GM23248 (cell line): ENCODE measurements around the gene SDC3. TPM values are rescaled to one million over a fixed set of nuclear protein-coding genes. Genes with fewer than 3 reads are reported as not detected.

ENCODE experiments used
- DNase-seq: peaks from one replicate; pipeline ENCODE4 v3.0.0-alpha.2; 2015
- H2AFZ ChIP-seq: fragments of 200-600 bp; sonication (generic); 2 replicates; pipeline ENCODE4 v1.6.1; 2016; ENCODE audit warnings: antibody characterized with exemption
- H3F3A ChIP-seq: fragments of 200-600 bp; sonication (generic); 2 replicates; pipeline ENCODE4 v1.6.1; 2016; ENCODE audit warnings: mild to moderate bottlenecking, antibody characterized with exemption, mixed run types; ENCODE audit not compliant: insufficient read depth
- H3K27ac ChIP-seq: fragments of 200-600 bp; sonication (generic); 2 replicates; pipeline ENCODE4 v1.5.1; 2016; ENCODE audit warnings: mild to moderate bottlenecking
- H3K27me3 ChIP-seq: fragments of 200-600 bp; sonication (generic); replicated peaks from 2 replicates; pipeline ENCODE4 v1.6.1; 2016; ENCODE audit warnings: mild to moderate bottlenecking; ENCODE audit not compliant: insufficient read depth
- H3K36me3 ChIP-seq: fragments of 200-600 bp; sonication (generic); 2 replicates; pipeline ENCODE4 v1.6.1; 2016; ENCODE audit warnings: low read depth, mild to moderate bottlenecking
- H3K4me1 ChIP-seq: fragments of 200-600 bp; sonication (generic); 2 replicates; pipeline ENCODE4 v1.6.1; 2016; ENCODE audit warnings: mild to moderate bottlenecking; ENCODE audit not compliant: insufficient read depth
- H3K4me2 ChIP-seq: fragments of 200-600 bp; sonication (generic); one replicate; pipeline ENCODE4 v1.6.1; 2016; ENCODE audit warnings: mild to moderate bottlenecking; ENCODE audit not compliant: unreplicated experiment
- H3K4me3 ChIP-seq: fragments of 200-600 bp; sonication (generic); 2 replicates; pipeline ENCODE4 v1.5.1; 2016; ENCODE audit warnings: mild to moderate bottlenecking
- H3K79me2 ChIP-seq: fragments of 200-600 bp; sonication (generic); 2 replicates; pipeline ENCODE4 v1.6.1; 2016; ENCODE audit warnings: mild to moderate bottlenecking; ENCODE audit not compliant: insufficient read depth
- H3K9ac ChIP-seq: fragments of 200-600 bp; sonication (generic); 2 replicates; pipeline ENCODE4 v1.6.1; 2016; ENCODE audit warnings: mild to moderate bottlenecking
- H3K9me2 ChIP-seq: fragments of 200-600 bp; sonication (generic); 2 replicates; pipeline ENCODE4 v1.6.1; 2016; ENCODE audit warnings: mixed run types, mild to moderate bottlenecking, moderate library complexity; ENCODE audit not compliant: insufficient read depth
- H3K9me3 ChIP-seq: fragments of 200-600 bp; sonication (generic); one replicate; pipeline ENCODE4 v1.6.1; 2017; ENCODE audit warnings: low read depth
- H4K20me1 ChIP-seq: fragments of 200-600 bp; sonication (generic); 2 replicates; pipeline ENCODE4 v1.6.0; 2016; ENCODE audit not compliant: insufficient read depth
- EZH2 ChIP-seq: fragments of 200-600 bp; sonication (generic); IDR thresholded peaks from 2 replicates; pipeline ENCODE4 v1.6.1; 2018; ENCODE audit warnings: antibody characterized with exemption, mild to moderate bottlenecking; ENCODE audit not compliant: insufficient read depth, poor library complexity, severe bottlenecking
- EZH2phosphoT487 ChIP-seq: fragments of 200-600 bp; sonication (generic); IDR thresholded peaks from 2 replicates; pipeline ENCODE4 v1.6.1; 2018; ENCODE audit warnings: antibody characterized with exemption, moderate library complexity, mild to moderate bottlenecking, low read depth; ENCODE audit not compliant: insufficient read depth
- WGBS, 2 experiments: methylation state at CpG; one replicate each; pipeline ENCODE4 v1.1.6; 2015 to 2017; ENCODE audit warnings: low lambda C conversion rate in 2 of 2, low coverage in 1 of 2; ENCODE audit errors: missing lambda C conversion rate in 2 of 2; 5-methylcytosine and 5-hydroxymethylcytosine counted together
- in situ Hi-C: fragments of 300-500 bp; cut with MboI; formaldehyde crosslinking; loops from 2 replicates; pipeline ENCODE4 v1.15.0; 2020
- polyA plus RNA-seq: library from polyadenylated mRNA; unstranded; fragments of >200 nt; fragmentation: Nextera tagmentation; extraction: Ambion mirVana; gene quantifications from 2 replicates; pipeline ENCODE4 v1.2.1, GENCODE V29; 2016
- total RNA-seq: library from RNA; depleted of rRNA; stranded (reverse); fragments of >200 nt; shearing (Covaris generic); gene quantifications from 2 replicates; pipeline ENCODE4 v1.2.3, GENCODE V29; 2014

SDC3 gene
- total and polyA plus RNA-seq, 2 experiments from 2014 or later, result 6.9 to 39.7 TPM

- Histone ChIP-seq H4K20me1 (no peaks in the 10 kb centered on the region), H3K79me2 (peaks cover 8% of the 10 kb centered on the region; the same call in 1 of the 2 replicates), H3F3A (no peaks in the 10 kb centered on the region), H3K9ac (no peak overlapping the region), H3K4me3 (no peak overlapping the region), H3K9me2 (no peaks in the 10 kb centered on the region), H3K36me3 (no peaks in the 10 kb centered on the region), H2AFZ (no peak overlapping the region), H3K9me3 (no peaks in the 10 kb centered on the region), H3K27ac (no peak overlapping the region), H3K4me2 (no peak overlapping the region), H3K4me1 (no peaks in the 10 kb centered on the region), H3K27me3 (no peaks in the 10 kb centered on the region)
- TF ChIP-seq EZH2 (no peak), EZH2phosphoT487 (no peak)
- no peak for DNase-seq
- WGBS, 2 experiments, result 70 to 90% methylated on average over 4 to 6 of the region's 6 CpGs
- in situ Hi-C loops, result no loop called here
These were observed 13.1 kb downstream of the SDC3 start for GRCh38 chr1:30895382-30895943.

GRCh38 chr1:30894508-30894973, 14.0 kb downstream of the SDC3 start:
- H3K9me2 ChIP-seq, result no peaks in the 10 kb centered on the region
- peaks cover 12% of the 10 kb centered on the region for H3K79me2 ChIP-seq
- H3K36me3 ChIP-seq, result no peaks in the 10 kb centered on the region
- no peak for DNase-seq
- no peak overlapping the region for H3K4me3 ChIP-seq
- H2AFZ ChIP-seq, result no peak overlapping the region
- H3K4me2 ChIP-seq, result no peak overlapping the region
- no peak overlapping the region for H3K9ac ChIP-seq
- no peaks in the 10 kb centered on the region for H3K9me3 ChIP-seq
- H3K27ac ChIP-seq, result no peak overlapping the region
- H4K20me1 ChIP-seq, result no peaks in the 10 kb centered on the region
- TF ChIP-seq EZH2 (no peak), EZH2phosphoT487 (no peak)
- no peaks in the 10 kb centered on the region for H3K27me3 ChIP-seq
- in situ Hi-C loops, result no loop called here
- H3K4me1 ChIP-seq, result no peaks in the 10 kb centered on the region
- H3F3A ChIP-seq, result no peaks in the 10 kb centered on the region
- WGBS, 2 experiments, result 83 to 88% methylated on average over 6 to 7 of the region's 7 CpGs

GRCh38 chr1:30893776-30894507, 14.6 kb downstream of the SDC3 start:
- H3K27me3 ChIP-seq, result no peaks in the 10 kb centered on the region
- H3K4me2 ChIP-seq, result no peak overlapping the region
- in situ Hi-C loops, result no loop called here
- TF ChIP-seq EZH2, result no peak
- TF ChIP-seq EZH2phosphoT487, result no peak
- no peaks in the 10 kb centered on the region for H3K36me3 ChIP-seq
- no peaks in the 10 kb centered on the region for H4K20me1 ChIP-seq
- peaks cover 14% of the 10 kb centered on the region for H3K79me2 ChIP-seq
- no peak overlapping the region for H3K9ac ChIP-seq
- no peak overlapping the region for H2AFZ ChIP-seq
- no peaks in the 10 kb centered on the region for H3K9me2 ChIP-seq
- no peaks in the 10 kb centered on the region for H3F3A ChIP-seq
- H3K9me3 ChIP-seq, result no peaks in the 10 kb centered on the region
- H3K27ac ChIP-seq, result no peak overlapping the region
- peaks cover 2% of the 10 kb centered on the region for H3K4me1 ChIP-seq
- WGBS, 2 experiments, result 88 to 92% methylated on average over 9 of the region's 9 CpGs
- DNase-seq, result no peak
- H3K4me3 ChIP-seq, result no peak overlapping the region

- Histone ChIP-seq H2AFZ (no peak overlapping the region), H3K9me3 (no peaks in the 10 kb centered on the region), H3K27me3 (no peaks in the 10 kb centered on the region), H3K4me3 (no peak overlapping the region), H3K9ac (no peak overlapping the region), H3K9me2 (no peaks in the 10 kb centered on the region), H3K79me2 (peaks cover 14% of the 10 kb centered on the region), H3K27ac (no peak overlapping the region), H3K4me2 (no peak overlapping the region), H3F3A (peaks cover 4% of the 10 kb centered on the region; the same call in 1 of the 2 replicates), H4K20me1 (no peaks in the 10 kb centered on the region), H3K36me3 (no peaks in the 10 kb centered on the region), H3K4me1 (peaks cover 15% of the 10 kb centered on the region)
- DNase-seq, result no peak
- TF ChIP-seq EZH2phosphoT487 (no peak), EZH2 (no peak)
- in situ Hi-C loops, result no loop called here
- 80 to 81% methylated on average over 6 of the region's 6 CpGs for WGBS, 2 experiments
These were observed 15.9 kb downstream of the SDC3 start for GRCh38 chr1:30892671-30893073.
